Head of caudate nucleus (tissue), 42 donors: ENCODE measurements around the gene ACACA.

Experiments used
- DNase-seq, 42 donors: peaks; one replicate each; pipeline versions ENCODE4 v3.0.0 to v3.0.0-alpha.2; 2020 to 2021; ENCODE audit warnings: mixed read lengths in 7 of 42
- intact Hi-C: fragments of 100-400 bp; cut with DNase I; formaldehyde crosslinking; loops from one replicate; pipeline ENCODE4 v1.15.0; 2022

The ACACA gene

GRCh38 chr17:37043201-37043600, 363.4 kb downstream of the ACACA start:
- DNase-seq, result no peak
- intact Hi-C loops, result loop anchor here (10.0 kb wide), 1 partner anchor 88 kb away; no protein-coding TSS in a partner anchor

- no peak for DNase-seq
- intact Hi-C loops, result loop anchor here (10.0 kb wide), 1 partner anchor 87 kb away; no protein-coding TSS in a partner anchor
Measured at GRCh38 chr17:37041932-37042331, 364.7 kb downstream of the ACACA start.

GRCh38 chr17:37039269-37039668, 367.4 kb downstream of the ACACA start:
- DNase-seq, result no peak
- intact Hi-C loops, result no loop called here

GRCh38 chr17:37037590-37038155, 369.0 kb downstream of the ACACA start:
- DNase-seq, result peak in 12 of 42 donors; percentile 8 to 57 (median 36)
- intact Hi-C loops, result no loop called here
